GM23338 (cell line): Measurements from ENCODE around the gene EIF1B. TPM values are rescaled to one million over a fixed set of nuclear protein-coding genes. Genes with fewer than 3 reads are reported as not detected.

Source experiments
- ATAC-seq: fragments of 200-7000 bp; cut with Tn5 transposase; 3 replicates; pipeline ENCODE4 v1.9.1; 2020
- DNase-seq: peaks from one replicate; pipeline ENCODE4 v3.0.0-alpha.2; 2015; ENCODE audit warnings: low spot score
- H2AFZ ChIP-seq: fragments of 200-600 bp; sonication (generic); 2 replicates; pipeline ENCODE4 v1.8.0; 2016; ENCODE audit warnings: antibody characterized with exemption, mild to moderate bottlenecking, moderate library complexity
- H3F3A ChIP-seq: fragments of 200-600 bp; sonication (generic); replicated peaks from 2 replicates; pipeline ENCODE4 v1.8.0; 2017; ENCODE audit warnings: antibody characterized with exemption, mixed run types, low read depth
- H3K27ac ChIP-seq: fragments of 200-600 bp; sonication (generic); 2 replicates; pipeline ENCODE4 v1.6.1; 2016; ENCODE audit warnings: low read depth
- H3K27me3 ChIP-seq: fragments of 200-600 bp; sonication (generic); 2 replicates; pipeline ENCODE4 v1.8.0; 2016; ENCODE audit warnings: mild to moderate bottlenecking, mixed run types, moderate library complexity; ENCODE audit not compliant: insufficient read depth
- H3K36me3 ChIP-seq: fragments of 200-600 bp; sonication (generic); 2 replicates; pipeline ENCODE4 v1.8.0; 2016; ENCODE audit warnings: mild to moderate bottlenecking; ENCODE audit not compliant: insufficient read depth
- H3K4me1 ChIP-seq: fragments of 200-600 bp; sonication (generic); 2 replicates; pipeline ENCODE4 v1.8.0; 2016; ENCODE audit warnings: mild to moderate bottlenecking, moderate library complexity; ENCODE audit not compliant: insufficient read depth
- H3K4me2 ChIP-seq: fragments of 200-600 bp; sonication (generic); 2 replicates; pipeline ENCODE4 v1.7.1; 2017; ENCODE audit warnings: mixed run types
- H3K4me3 ChIP-seq: fragments of 200-600 bp; sonication (generic); 2 replicates; pipeline ENCODE4 v1.6.1; 2016; ENCODE audit warnings: mixed run types
- H3K79me2 ChIP-seq: fragments of 200-600 bp; sonication (generic); replicated peaks from 2 replicates; pipeline ENCODE4 v1.8.0; 2017; ENCODE audit warnings: mild to moderate bottlenecking; ENCODE audit not compliant: insufficient read depth
- H3K9me2 ChIP-seq: fragments of 200-600 bp; sonication (generic); 2 replicates; pipeline ENCODE4 v1.8.0; 2017; ENCODE audit not compliant: insufficient read depth
- H4K20me1 ChIP-seq: fragments of 200-600 bp; sonication (generic); replicated peaks from 2 replicates; pipeline ENCODE4 v1.8.0; 2017; ENCODE audit warnings: mild to moderate bottlenecking; ENCODE audit not compliant: insufficient read depth
- H3K27ac Mint-ChIP-seq: 2 replicates; pipeline ENCODE4 v1.8.0; 2020; ENCODE audit warnings: inconsistent platforms, mild to moderate bottlenecking, moderate library complexity, mixed read lengths
- H3K27me3 Mint-ChIP-seq: 3 replicates; pipeline ENCODE4 v1.8.0; 2022; ENCODE audit warnings: low read depth, mild to moderate bottlenecking, moderate library complexity, mixed read lengths, inconsistent platforms; ENCODE audit not compliant: insufficient read depth, poor library complexity
- H3K36me3 Mint-ChIP-seq: 3 replicates; pipeline ENCODE4 v1.8.0; 2021; ENCODE audit warnings: low read depth, mild to moderate bottlenecking, inconsistent platforms, moderate library complexity, mixed read lengths
- H3K4me1 Mint-ChIP-seq: 3 replicates; pipeline ENCODE4 v1.8.0; 2020; ENCODE audit warnings: mild to moderate bottlenecking, inconsistent platforms, mixed read lengths
- H3K4me3 Mint-ChIP-seq: 3 replicates; pipeline ENCODE4 v1.8.0; 2021; ENCODE audit warnings: moderate library complexity, mild to moderate bottlenecking, inconsistent platforms, mixed read lengths
- H3K9me3 Mint-ChIP-seq: 3 replicates; pipeline ENCODE4 v1.8.0; 2020; ENCODE audit warnings: moderate library complexity, mild to moderate bottlenecking, inconsistent platforms, mixed read lengths
- EZH2phosphoT487 ChIP-seq: fragments of 200-600 bp; sonication (generic); IDR thresholded peaks from one replicate; pipeline ENCODE4 v1.8.1; 2018; ENCODE audit warnings: antibody characterized with exemption; ENCODE audit not compliant: unreplicated experiment
- REST ChIP-seq: IDR thresholded peaks from one replicate; pipeline ENCODE4 v1.6.1; 2018; ENCODE audit warnings: antibody characterized with exemption; ENCODE audit not compliant: unreplicated experiment
- STAT1 ChIP-seq: IDR thresholded peaks from one replicate; pipeline ENCODE4 v1.6.1; 2016; ENCODE audit warnings: antibody characterized with exemption; ENCODE audit not compliant: unreplicated experiment
- ZNF114 ChIP-seq: fragments of 250-450 bp; sonication (Bioruptor Pico); IDR thresholded peaks from 2 replicates; pipeline ENCODE4 v1.5.0; 2020; ENCODE audit warnings: mild to moderate bottlenecking, moderate library complexity
- ZNF331 ChIP-seq: fragments of 250-450 bp; sonication (Bioruptor Pico); IDR thresholded peaks from 2 replicates; pipeline ENCODE4 v1.5.0; 2020; ENCODE audit warnings: low read depth, mild to moderate bottlenecking, moderate library complexity
- ZNF462 ChIP-seq: fragments of 250-450 bp; sonication (Bioruptor Pico); IDR thresholded peaks from 2 replicates; pipeline ENCODE4 v1.5.0; 2020; ENCODE audit warnings: mild to moderate bottlenecking, moderate library complexity
- polyA plus RNA-seq: library from polyadenylated mRNA; unstranded; fragments of >200 nt; fragmentation: Nextera tagmentation; extraction: Ambion mirVana; gene quantifications from 2 replicates; pipeline ENCODE4 v1.2.1, GENCODE V29; 2016
- total RNA-seq: library from RNA; depleted of rRNA; stranded (reverse); fragments of >200 nt; shearing (Covaris generic); gene quantifications from 2 replicates; pipeline ENCODE4 v1.2.3, GENCODE V29; 2014

Gene EIF1B
- total and polyA plus RNA-seq, 2 experiments from 2014 or later = 24.4 to 229 TPM

GRCh38 chr3:40299130-40299720 is 10.3 kb upstream of the EIF1B start (continued):
- no peak for TF ChIP-seq ZNF462 (CRISPR knock-in tag)
- TF ChIP-seq REST = no peak
- TF ChIP-seq STAT1 = no peak

- Histone ChIP-seq H4K20me1 (no peaks in the 10 kb centered on the region), H3F3A (no peaks in the 10 kb centered on the region), H3K36me3 (no peaks in the 10 kb centered on the region), H3K4me1 (no peaks in the 10 kb centered on the region), H2AFZ (no peak overlapping the region), H3K27ac (no peak overlapping the region), H3K79me2 (no peaks in the 10 kb centered on the region), H3K4me2 (no peak overlapping the region), H3K27me3 (no peaks in the 10 kb centered on the region), H3K9me2 (no peaks in the 10 kb centered on the region), H3K4me3 (no peak overlapping the region)
- Mint-ChIP-seq H3K4me3 (no peak overlapping the region), H3K27me3 (no peaks in the 10 kb centered on the region), H3K36me3 (no peaks in the 10 kb centered on the region; the same call in 2 of the 3 replicates), H3K27ac (peak overlapping the region; percentile 28), H3K4me1 (no peaks in the 10 kb centered on the region), H3K9me3 (no peaks in the 10 kb centered on the region; the same call in 2 of the 3 replicates)
- ATAC-seq (no peak), DNase-seq (no peak)
- TF ChIP-seq EZH2phosphoT487 = no peak
- no peak for TF ChIP-seq ZNF114
- no peak for TF ChIP-seq ZNF331 (CRISPR knock-in tag)
Measured at GRCh38 chr3:40299721-40300335, 9.7 kb upstream of the EIF1B start.
